ENCODE results near the gene DPP8.
"Not testable (repeated sequence)": the region's sequence is repeated elsewhere in the genome, so short reads cannot be mapped to it uniquely, and the experiment has no call there.

Gene DPP8

GRCh38 chr15:65516997-65517865 lies at the start of gene DPP8:
Gene DPP8, minus strand, starts transcription at chr15:65517689. Its CDS starts 5,136 bp downstream, at chr15:65512553.
- DNase-seq: peak; percentile 99

- DNase-seq: no peak
Measured at GRCh38 chr15:65561934-65562333, 44.4 kb upstream of the DPP8 start.

GRCh38 chr15:65559941-65560340 lies 42.5 kb upstream of the DPP8 start:
- DNase-seq: no peak

- no peak for DNase-seq
Measured at GRCh38 chr15:65558997-65559760, 41.7 kb upstream of the DPP8 start.

- no peak for DNase-seq
Measured at GRCh38 chr15:65558336-65558735, 40.8 kb upstream of the DPP8 start.

GRCh38 chr15:65556622-65557021 lies 39.1 kb upstream of the DPP8 start:
- DNase-seq: no peak

GRCh38 chr15:65553691-65554090 lies 36.2 kb upstream of the DPP8 start:
- no peak for DNase-seq

GRCh38 chr15:65552851-65553250 lies 35.4 kb upstream of the DPP8 start:
- DNase-seq: not testable (repeated sequence)

GRCh38 chr15:65551183-65551582 lies 33.7 kb upstream of the DPP8 start:
- DNase-seq: no peak

GRCh38 chr15:65550681-65551098 lies 33.2 kb upstream of the DPP8 start:
- no peak for DNase-seq

- not testable (repeated sequence) for DNase-seq
Measured at GRCh38 chr15:65549288-65549687, 31.8 kb upstream of the DPP8 start.

GRCh38 chr15:65547841-65548240 lies 30.4 kb upstream of the DPP8 start:
- no peak for DNase-seq

GRCh38 chr15:65541231-65541820 lies 23.8 kb upstream of the DPP8 start:
- no peak for DNase-seq

- DNase-seq: no peak
Measured at GRCh38 chr15:65540314-65540713, 22.8 kb upstream of the DPP8 start.

GRCh38 chr15:65535192-65535591 lies 17.7 kb upstream of the DPP8 start:
- DNase-seq: no peak

- DNase-seq: no peak
Measured at GRCh38 chr15:65533057-65533756, 15.7 kb upstream of the DPP8 start.

GRCh38 chr15:65532738-65533051 lies 15.2 kb upstream of the DPP8 start:
- DNase-seq: no peak

GRCh38 chr15:65530318-65531111 lies 13.0 kb upstream of the DPP8 start, which contains the start of gene HACD3:
Gene HACD3, plus strand, starts transcription at chr15:65530463. Its CDS starts 169 bp downstream, at chr15:65530632.
- DNase-seq: peak; percentile 97

GRCh38 chr15:65529762-65530317 lies 12.4 kb upstream of the DPP8 start:
- no peak for DNase-seq

- DNase-seq: no peak
Measured at GRCh38 chr15:65528461-65529060, 11.1 kb upstream of the DPP8 start.

GRCh38 chr15:65525622-65526021 lies 8.1 kb upstream of the DPP8 start:
- no peak for DNase-seq
